T-helper 22 cell (primary cell): Measurements from ENCODE around the gene ERCC5.

ENCODE experiments used
- DNase-seq: peaks from one replicate; pipeline ENCODE4 v3.0.0-alpha.2; 2020; ENCODE audit warnings: low read depth

ERCC5 gene

GRCh38 chr13:102892503-102892902 is 46.7 kb downstream of the ERCC5 start:
- no peak for DNase-seq

GRCh38 chr13:102897371-102898138 is 51.7 kb downstream of the ERCC5 start:
- DNase-seq = no peak

DNA sequence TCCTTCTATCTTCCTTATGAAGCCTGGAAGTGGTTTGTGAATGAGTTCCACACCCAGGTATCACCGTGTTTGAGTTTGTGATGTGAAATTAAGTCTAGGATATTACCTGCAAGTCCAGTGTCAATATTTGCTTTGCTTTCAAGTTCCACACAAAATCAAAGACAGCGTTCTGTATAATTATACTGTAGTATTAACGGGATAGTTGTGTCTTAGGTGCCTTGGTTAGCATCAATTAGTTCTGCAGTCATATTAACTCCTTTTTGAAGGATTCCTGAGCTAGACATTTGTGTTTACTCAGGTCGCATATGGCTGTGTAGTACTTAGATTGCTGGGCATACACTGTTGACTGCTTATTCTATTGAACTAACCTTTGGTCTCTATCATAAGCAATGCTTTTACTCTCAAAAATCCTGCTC is 54.4 kb downstream of the ERCC5 start:
- no peak for DNase-seq

GRCh38 chr13:102901056-102901455 is 55.2 kb downstream of the ERCC5 start:
- no peak for DNase-seq

- DNase-seq = no peak
These were observed 55.9 kb downstream of the ERCC5 start for GRCh38 chr13:102901615-102902305.

DNA sequence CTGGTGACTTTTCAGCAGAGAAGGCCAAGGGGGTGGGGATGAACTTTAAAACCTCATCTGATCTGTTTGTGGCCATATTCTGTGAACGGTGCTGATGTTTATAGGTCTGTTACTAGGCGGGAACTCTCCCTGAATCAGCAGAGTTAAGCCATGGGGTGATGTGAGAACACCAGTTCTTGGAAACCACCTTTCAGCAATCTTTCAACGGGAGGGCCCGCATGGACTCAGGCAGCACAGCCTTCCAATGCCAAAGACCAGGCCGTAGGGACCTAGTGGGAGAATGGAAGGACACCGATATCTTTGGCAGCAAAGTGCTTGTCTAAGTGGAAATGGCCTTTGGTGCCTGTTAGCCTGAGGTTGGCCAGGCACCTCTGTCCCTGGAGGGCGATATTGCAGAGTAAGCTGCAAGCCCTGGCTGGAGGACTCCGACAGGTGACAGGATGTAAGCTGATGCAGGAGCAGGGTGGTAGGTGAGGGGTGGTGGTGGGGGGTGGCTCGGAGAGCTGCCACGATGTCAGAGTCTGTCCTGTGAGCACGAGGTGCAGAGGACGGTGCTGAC is 57.0 kb downstream of the ERCC5 start:
- DNase-seq = no peak

DNA sequence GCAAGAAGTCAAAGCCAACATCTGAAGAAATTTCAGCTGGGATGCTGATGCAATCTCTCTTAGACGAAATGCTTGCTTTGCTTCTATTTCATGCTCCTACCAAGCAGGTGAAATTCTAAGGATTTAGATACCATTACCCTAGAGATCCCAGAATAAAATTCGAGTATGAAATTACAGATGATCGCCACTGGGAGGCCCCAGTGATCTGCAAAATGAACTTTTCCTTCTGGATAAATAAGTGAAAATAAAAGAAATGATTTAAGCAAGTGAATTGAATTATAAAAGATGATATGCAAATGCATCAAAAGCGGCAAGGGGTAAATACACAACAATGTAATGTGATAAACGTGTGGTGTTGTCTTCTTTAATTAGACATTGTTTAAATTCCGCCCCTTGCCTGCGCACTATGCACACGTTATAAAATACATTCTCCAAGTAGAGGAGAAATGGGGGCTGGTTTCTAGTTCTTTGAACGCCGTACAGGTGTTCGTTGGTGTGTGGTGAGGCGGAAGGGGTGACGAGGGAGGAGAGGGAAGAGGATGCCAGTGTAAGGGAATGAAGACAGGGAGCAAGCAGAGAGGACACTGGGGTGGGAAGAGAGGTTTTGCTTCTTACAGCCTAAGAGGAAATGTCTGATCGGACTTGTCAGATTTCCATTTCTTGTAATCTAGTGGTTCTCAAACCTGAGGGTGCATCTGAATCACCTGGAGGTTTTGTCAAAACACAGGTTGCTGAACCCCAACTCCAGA is 58.0 kb downstream of the ERCC5 start:
- no peak for DNase-seq

DNA sequence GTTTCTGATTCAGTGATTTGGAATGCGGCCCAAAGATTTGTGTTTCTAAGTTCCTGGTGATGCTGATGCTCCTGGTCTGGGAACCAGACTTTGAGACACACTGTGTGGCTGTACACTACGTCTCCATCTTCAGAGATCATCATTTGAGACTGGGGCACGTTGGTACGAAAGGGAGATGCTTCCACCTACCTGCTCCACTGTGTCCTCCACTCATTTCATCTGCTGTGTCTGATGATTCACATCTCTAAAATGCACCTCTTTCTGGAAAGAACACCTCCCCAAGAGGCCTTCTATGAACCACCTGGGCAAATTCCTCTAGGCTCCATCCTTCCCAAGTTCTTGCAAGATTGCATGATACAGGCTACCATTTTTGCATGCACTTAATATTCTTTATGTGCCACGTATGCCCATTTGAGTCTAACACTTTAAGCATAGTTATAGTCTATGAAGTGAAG is 58.6 kb downstream of the ERCC5 start:
- DNase-seq = no peak

DNA sequence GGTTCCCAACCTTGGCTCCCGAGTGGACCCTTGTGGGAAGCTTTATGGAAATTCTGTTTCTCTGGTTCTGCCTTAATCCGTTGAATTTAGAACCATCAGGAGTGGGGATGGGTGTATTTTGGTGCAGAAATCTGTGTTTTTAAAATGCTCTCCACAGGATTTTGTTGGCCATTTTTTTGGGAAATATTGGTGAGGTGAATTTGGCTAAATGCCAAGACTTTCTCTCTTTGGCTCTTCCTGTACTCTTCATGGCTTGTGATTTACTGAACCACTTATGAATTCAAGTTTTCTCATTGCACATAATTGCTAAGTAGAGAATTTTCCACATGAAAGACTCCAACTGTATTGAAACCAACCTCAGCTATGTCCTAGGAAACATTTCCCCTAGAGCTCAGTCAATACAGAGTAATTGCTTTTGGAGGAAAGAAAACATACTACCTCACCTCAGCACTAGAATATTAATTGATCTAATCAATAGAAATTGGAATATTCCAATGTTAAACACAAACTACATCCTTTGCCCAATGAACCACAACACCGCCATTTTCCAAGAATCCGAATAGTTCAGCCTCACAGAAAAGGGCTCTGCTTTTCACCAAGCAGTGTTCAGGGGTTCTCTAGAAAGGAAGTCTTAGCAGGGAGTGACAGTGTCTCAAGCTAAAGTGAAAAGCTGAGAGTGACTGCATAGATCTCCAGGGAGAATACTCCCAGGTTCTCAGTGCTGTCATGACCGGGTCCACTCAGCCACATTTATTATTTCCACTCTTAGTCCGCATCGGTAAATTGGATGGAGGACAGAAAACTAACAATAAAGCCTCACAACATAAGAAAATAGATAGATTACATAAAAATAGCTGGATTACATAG is 60.3 kb downstream of the ERCC5 start:
- DNase-seq = no peak

DNA sequence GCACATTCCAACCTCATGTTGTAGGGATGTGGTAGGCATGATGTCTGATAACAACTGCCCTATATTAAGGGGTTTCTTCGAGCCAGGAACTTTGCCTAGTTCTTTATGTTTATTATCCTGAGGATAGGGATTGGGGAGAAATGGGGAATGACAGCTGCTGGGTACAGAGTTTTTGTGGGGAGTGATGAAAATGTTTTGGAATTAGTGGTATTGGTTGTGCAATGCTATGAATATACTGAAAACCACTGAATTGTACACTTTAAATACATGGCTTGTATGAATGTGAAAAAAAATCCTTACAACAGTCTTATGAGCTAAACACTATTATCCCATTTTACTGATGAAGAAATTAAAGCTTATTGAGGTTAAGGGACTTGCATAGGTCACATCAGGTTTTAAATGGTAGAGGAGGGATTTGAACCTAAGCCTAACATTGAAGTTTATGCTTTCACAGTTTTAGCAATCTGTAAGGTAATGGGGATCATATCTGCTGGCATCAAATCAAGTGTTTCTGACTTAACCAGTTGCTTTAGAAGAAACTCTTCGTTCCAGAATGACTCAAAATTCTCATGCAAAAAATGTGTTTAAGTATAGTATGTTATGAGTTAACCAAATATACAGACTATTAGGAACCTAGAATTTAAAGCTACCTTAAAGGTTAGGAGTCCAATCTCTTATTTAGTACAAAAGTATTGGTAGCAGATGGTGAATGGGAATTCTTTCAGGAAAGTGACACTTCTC is 61.4 kb downstream of the ERCC5 start:
- DNase-seq = no peak

GRCh38 chr13:102907886-102908515 is 62.2 kb downstream of the ERCC5 start:
- no peak for DNase-seq

DNA sequence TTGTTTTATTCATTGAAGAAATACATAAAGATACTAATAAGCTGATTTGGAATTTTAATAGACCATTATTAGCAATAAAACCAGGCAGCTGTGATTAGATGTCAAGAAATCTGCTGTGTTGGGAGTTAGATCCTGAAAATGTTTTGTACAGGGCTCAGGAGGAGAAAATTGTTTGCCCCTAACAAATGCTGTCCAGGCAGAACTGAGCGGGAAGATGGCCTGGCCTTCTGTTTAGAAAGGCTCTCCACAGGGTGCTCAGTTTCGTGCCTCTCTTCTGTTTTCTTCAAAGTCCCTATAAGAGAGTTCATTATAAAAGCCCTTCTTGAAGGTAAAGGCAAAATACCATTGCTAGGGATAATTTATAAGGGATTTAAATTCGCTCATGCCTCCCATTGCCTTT is 64.1 kb downstream of the ERCC5 start:
- no peak for DNase-seq

DNA sequence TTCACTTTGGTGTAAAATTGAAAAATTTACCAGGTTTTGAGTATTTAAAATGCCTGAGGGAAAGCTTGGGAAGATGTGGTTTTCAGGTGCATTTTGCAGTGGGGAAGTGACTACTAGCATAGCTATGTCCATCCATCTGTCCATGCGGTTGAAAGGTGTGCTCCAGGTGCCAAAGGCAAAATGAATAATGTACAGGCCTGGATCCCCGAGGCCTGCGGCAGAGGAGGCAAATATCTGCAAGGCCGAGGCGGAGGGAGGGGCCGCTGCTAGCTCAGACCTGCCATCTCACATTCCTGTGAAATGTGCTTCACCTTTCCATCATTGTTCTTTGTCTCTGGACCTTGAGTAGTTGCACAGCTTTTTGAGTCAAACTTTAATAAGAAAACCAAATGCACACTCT is 65.5 kb downstream of the ERCC5 start:
- no peak for DNase-seq

DNA sequence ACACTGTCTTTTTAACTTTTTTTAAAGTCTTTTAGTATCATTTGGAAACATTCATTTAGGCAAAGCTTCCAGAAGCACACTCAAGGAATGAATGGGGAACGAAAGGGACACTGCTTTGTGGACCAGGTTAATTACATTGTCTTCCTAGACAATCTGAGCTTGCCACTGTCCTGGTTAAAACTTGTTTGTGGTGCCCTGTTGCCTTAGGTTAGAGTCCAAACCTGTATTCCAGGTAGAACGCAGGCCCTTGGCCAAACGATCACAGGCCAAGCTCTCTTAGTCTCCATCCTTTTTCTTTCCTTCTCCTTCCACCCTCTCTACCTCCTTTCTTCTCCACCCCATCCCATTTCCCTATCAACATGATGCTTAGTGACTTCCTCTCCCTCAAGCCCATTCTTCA is 66.8 kb downstream of the ERCC5 start:
- no peak for DNase-seq

GRCh38 chr13:102913914-102914313 is 68.1 kb downstream of the ERCC5 start:
- no peak for DNase-seq

DNA sequence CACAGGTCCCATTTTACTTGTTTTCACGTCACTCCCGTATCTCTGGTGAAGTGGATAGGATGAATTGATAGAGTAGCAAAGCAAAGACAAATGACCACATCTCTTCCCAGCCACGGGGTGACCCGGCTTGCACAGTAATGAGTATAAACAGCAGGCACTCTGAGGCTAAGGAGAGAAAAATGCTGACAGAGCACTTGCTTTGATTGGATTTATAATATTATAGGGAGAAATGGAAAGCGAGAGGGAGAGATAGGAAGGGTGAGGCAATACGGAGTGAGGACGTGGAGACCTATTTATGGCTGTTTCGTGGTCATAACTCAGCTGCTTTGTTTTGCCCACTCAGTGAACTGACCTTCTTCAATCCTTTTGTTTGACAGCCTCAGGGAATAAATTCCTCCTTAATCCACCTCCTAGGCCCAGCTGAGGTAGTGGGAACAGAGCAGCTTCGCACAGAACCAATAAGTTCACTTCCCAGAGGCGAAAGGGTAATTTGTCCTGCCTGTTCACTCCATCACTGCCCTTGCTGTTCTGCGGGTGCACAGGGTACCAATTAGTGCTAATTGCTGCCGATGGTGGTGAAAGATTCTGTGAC is 68.6 kb downstream of the ERCC5 start:
- no peak for DNase-seq

DNA sequence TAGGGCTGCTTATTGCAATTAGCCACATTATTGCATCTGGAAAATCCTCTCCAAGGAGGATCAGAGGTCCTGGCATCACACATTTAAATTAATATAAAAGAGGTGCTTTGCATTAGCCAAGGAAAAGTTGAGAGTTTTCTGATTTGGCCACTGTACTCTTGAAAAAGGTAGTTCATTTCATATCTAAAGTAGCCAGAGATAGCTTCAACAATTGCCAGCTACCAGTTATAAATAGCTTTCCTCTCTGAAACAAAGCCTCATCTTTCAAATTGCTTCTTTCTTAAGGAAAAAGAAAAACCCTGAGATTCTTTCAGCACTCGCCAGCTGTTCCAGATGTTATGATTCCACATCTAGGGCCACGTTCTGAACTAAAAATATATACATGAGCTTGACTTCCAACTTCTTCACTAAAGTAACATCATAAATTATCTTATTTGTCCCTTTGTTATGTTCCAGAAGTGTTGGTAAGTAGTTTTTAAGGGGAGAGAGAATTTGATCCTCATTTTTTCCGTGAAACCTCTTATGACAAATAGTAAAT is 69.6 kb downstream of the ERCC5 start:
- no peak for DNase-seq

GRCh38 chr13:102917019-102917418 is 71.2 kb downstream of the ERCC5 start:
- no peak for DNase-seq

DNA sequence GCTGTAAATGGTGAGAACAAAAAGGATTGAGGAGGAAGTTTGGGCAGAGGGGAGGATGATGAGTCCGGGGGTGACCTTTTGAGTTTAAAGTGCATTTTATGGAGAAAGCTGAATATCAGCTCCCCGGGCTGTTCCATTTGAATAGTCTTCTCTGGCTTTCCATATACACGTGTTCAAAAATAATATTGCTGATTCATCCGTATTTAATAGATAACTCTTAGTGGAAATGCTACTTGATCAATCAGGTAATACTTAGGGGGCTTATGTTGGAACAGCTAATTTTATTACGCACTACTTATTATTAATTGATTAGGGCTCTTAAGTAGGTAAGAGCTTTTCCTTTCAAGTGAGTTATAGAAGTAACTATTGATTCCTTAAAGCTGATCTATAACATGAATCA is 76.4 kb downstream of the ERCC5 start:
- DNase-seq = no peak
